Muscle layer of duodenum (tissue), 2 donors: Measurements from ENCODE around the gene ADCK2.
"Not testable (repeated sequence)": the region's sequence is repeated elsewhere in the genome, so short reads cannot be mapped to it uniquely, and the experiment has no call there.

Experiments
- H3K27ac ChIP-seq: one replicate; pipeline ENCODE4 v1.7.0; 2013; ENCODE audit warnings: mild to moderate bottlenecking, low read length
- H3K27me3 ChIP-seq: one replicate; pipeline ENCODE4 v1.7.0; 2013; ENCODE audit warnings: low read depth, mild to moderate bottlenecking, control low read depth, low read length
- H3K36me3 ChIP-seq, 2 donors: one replicate each; pipeline ENCODE4 v1.7.0; 2013; ENCODE audit warnings: low read length in 2 of 2, control low read depth in 1 of 2, mild to moderate bottlenecking in 1 of 2; ENCODE audit not compliant: insufficient read depth in 2 of 2, control insufficient read depth in 1 of 2
- H3K4me1 ChIP-seq, 2 donors: one replicate each; pipeline ENCODE4 v1.7.0; 2013; ENCODE audit warnings: low read length in 2 of 2, mild to moderate bottlenecking in 2 of 2, control low read depth in 1 of 2, moderate library complexity in 1 of 2; ENCODE audit not compliant: insufficient read depth in 2 of 2, control insufficient read depth in 1 of 2
- H3K4me3 ChIP-seq, 2 donors: one replicate each; pipeline ENCODE4 v1.7.0; 2013; ENCODE audit warnings: low read length in 2 of 2, low read depth in 1 of 2, mild to moderate bottlenecking in 1 of 2
- H3K9me3 ChIP-seq, 2 donors: one replicate each; pipeline ENCODE4 v1.7.0; 2013; ENCODE audit warnings: low read length in 2 of 2, control low read depth in 1 of 2, mild to moderate bottlenecking in 1 of 2; ENCODE audit not compliant: control insufficient read depth in 1 of 2
- donor health status: healthy.

The ADCK2 gene, protein sequence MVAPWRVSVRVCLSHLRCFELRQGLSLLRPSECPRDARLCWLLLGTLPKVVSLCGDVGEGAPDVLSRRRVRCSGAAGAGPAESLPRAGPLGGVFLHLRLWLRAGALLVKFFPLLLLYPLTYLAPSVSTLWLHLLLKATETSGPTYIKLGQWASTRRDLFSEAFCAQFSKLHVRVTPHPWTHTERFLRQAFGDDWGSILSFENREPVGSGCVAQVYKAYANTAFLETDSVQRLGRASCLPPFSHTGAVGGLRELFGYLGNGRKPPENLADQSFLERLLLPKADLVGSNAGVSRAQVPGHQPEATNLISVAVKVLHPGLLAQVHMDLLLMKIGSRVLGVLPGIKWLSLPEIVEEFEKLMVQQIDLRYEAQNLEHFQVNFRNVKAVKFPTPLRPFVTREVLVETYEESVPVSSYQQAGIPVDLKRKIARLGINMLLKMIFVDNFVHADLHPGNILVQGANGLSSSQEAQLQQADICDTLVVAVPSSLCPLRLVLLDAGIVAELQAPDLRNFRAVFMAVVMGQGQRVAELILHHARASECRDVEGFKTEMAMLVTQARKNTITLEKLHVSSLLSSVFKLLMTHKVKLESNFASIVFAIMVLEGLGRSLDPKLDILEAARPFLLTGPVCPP

DNA sequence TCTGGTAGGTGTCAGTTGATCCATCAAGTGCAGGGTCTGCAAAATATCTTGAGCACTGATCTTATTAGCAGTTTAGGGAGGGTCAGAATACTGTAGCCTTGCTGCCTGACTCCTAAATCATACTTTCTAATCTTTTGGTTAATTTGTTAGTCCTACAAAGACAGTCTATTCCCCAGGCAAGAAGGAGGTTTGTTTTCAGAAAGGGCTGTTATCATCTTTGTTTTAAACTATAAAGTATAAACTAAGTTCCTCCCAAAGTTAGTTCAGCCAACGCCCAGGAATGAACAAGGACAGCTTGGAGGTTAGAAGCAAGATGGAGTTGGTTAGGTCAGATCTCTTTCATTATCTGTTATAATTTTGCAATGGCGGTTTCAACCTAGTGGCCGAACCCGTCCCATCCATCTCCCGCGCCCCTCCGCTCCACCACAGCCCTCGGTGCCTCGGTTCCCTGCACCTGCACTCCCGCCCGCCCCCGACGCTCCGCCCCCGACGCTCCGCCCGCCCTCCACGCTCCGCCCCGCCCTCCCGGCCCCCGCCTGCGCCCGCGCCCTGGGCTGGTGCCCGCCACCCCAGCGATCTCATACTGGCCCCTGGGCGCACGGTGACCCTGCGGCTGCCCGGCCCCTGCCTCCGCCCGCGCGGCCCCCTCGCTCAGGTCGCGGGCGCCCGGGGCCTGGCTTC is at the start of gene ADCK2:
ADCK2 (plus strand) TSS at position 564 of the 681 bp plus-strand sequence. CDS start 386 bp downstream, outside the sequence.
- Histone ChIP-seq H3K27me3 (no peaks in the 10 kb centered on the region), H3K36me3 (no peaks in the 10 kb centered on the region), H3K9me3 (no peaks in the 10 kb centered on the region), H3K4me3 (peak within 1 kb of the TSS; percentile 65 to 82), H3K4me1 (peaks cover 14 to 16% of the 10 kb centered on the region in 2 donors), H3K27ac (no peak within 1 kb of the TSS)

DNA sequence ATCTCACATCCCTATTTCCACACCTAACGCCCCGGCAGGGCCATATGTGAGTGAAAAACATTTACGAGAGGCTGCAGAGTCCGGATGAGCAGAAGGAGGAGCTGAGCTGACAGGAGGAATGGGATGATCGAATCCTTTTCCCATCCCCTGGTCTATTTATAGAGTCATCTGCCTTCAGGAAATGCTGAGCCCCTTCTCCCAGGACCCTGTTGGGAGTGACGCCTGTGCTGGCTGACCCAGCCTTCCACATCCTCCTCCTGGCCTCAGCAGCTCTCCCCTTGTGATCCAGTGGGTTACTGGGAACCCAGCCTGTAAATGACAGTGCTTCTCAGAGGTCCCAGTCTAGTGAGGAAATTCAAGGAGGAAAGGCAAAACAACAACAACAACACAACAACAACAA is 48.8 kb upstream of the ADCK2 start:
- no peak overlapping the region for H3K4me3 ChIP-seq
- H3K27ac ChIP-seq: peak overlapping the region; percentile 17
- peaks cover 0 to 31% of the 10 kb centered on the region in 2 donors for H3K4me1 ChIP-seq
- H3K36me3 ChIP-seq: no peaks in the 10 kb centered on the region
- no peaks in the 10 kb centered on the region for H3K27me3 ChIP-seq
- H3K9me3 ChIP-seq: no peaks in the 10 kb centered on the region

DNA sequence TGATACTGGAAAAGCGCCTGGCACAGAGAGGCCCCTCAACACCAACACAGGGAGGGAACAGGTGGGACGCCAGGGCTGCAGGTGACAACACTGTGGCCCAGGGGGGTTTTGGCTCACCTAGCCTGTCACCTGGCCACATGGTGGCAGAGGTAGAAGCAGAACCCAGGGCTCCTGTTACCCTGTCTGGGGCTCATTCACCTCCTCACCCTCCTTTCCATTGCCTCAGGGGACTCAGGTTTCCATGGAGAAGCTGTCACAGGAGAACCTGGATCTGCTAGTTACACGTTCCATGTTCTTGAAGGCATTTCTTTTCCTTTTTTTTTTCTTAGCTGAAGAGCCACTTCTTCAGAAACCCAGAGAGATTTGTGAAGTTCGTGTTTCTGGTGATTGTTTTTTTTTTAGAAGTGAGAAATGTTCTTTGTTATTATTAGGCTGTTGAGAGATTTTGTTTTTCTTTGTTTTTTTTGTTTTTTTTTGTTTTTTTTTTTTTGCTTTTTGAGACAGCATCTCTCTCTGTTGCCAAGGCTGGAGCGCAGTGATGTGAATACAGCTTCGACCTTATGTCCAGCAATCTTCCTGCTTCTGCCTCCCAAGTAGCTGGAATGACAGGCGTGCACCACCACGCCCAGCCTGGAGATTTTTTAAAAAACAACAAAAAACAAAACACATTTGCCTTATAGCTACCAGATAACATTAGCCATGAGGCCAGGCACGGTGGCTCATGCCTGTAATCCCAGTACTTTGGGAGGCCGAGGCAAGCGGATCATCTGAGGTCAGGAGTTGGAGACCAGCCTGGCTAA is 48.2 kb upstream of the ADCK2 start:
- Histone ChIP-seq H3K27ac (peak overlapping the region; percentile 17), H3K4me3 (no peak overlapping the region), H3K9me3 (no peaks in the 10 kb centered on the region), H3K27me3 (no peaks in the 10 kb centered on the region), H3K4me1 (peaks cover 0 to 31% of the 10 kb centered on the region in 2 donors), H3K36me3 (no peaks in the 10 kb centered on the region)

DNA sequence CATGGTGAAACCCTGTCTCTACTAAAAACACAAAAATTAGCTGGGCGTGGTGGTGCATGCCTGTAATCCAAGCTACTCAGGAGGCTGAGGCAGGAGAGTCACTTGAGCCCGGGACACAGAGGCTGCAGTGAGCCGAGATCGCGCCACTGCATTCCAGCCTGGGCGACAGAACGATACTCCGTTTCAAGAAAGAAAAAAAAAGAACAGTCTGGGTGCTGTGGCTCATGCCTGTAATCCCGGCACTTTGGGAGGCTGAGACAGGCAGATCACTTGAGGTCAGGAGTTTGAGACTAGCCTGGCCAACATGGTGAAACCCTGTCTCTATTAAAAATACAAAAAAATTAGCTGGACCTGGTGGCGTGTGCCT is 47.6 kb upstream of the ADCK2 start:
- H3K36me3 ChIP-seq, H3K9me3 ChIP-seq, H3K27ac ChIP-seq, H3K27me3 ChIP-seq, H3K4me3 ChIP-seq: not testable (repeated sequence)
- H3K4me1 ChIP-seq: peaks cover 0 to 31% of the 10 kb centered on the region in 2 donors

DNA sequence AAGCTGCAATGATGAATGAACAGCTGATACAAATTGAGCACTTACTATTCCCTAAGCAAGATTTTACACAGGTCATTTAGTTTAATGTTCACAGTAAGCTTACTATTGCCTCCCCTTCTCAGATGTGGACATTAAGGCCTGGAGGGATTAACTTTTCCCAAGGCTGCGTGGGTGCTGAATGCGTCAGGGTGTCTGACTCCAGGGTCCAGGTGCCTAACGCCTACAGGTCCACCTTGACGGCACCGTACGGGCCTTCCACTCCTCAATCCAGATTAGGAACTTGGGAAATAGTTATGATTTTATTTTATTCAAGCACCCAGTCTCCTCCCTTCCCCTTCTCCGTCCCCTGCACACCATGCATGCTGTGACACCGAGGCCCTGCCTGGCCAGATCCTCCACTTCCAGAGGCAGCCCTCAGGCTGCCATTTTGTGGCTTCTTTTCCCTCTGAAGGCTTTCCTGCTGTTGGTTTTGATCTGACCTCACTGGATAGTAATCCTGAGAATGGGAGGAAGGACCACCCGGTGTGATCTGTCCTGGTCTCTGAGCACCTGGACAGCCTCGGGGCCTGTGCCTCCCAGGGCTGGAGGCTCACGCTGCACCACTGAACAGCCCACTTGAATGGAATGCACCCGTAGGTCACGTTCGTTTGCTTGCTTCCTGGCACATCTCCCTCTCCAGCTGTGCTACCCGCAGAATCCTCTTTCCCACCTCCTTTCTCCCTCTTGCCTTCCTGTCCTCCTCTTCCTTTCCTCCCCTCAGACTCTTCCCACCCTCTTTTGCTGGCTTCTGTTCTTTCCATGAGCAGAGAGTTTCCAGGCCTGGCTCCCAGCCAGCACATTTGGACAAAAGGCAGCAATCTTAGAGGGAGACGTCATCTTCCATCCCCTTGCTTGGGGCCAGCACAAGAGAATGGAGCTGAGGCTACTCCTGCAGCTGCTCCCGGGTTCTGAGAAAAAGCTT is 46.6 kb upstream of the ADCK2 start:
- H3K4me3 ChIP-seq: no peak overlapping the region
- H3K4me1 ChIP-seq: peaks cover 0 to 36% of the 10 kb centered on the region in 2 donors
- H3K36me3 ChIP-seq: no peaks in the 10 kb centered on the region
- no peaks in the 10 kb centered on the region for H3K27me3 ChIP-seq
- H3K27ac ChIP-seq: peak overlapping the region; percentile 20
- H3K9me3 ChIP-seq: no peaks in the 10 kb centered on the region

DNA sequence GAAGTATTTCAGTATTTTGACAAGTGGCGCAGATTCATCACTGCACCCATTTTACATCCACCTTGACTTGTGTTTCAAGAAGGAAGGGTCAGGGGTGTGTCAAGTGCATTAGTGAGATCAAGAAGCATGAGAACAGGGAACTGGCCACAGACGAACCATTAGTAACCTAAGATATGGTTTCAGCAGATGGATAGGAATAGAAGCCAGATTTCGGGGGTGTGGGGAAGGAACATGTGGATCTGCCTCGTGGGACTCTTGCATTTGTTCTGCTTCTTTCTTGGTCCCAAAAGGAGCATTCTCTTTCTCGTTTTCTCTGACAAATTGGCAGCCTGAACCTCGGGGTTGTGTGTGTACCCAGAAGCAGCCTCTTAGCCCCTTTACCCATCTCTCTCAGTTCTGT is 41.7 kb upstream of the ADCK2 start:
- Histone ChIP-seq H3K4me3 (no peak overlapping the region), H3K27ac (peak overlapping the region; percentile 57), H3K4me1 (peaks cover 0 to 37% of the 10 kb centered on the region in 2 donors), H3K36me3 (no peaks in the 10 kb centered on the region), H3K9me3 (no peaks in the 10 kb centered on the region), H3K27me3 (no peaks in the 10 kb centered on the region)

DNA sequence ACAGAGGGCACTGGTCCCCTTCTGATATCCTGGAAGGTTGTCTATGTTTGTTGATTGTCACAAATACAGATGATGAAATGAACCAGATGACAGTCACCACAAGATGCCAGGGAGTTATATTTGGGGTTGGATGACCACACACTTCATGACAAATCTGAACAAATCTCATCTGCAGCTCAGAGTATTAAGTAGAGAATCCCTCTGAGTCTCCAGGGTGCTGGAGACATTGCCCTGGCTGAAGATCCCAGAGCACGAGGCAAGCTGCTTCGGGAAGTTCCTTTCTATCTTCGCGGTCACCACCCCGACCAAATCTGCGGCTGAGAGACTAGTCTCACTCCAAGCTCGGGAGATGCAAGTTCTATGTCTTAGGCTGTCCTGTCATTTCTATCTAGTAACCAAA is 41.1 kb upstream of the ADCK2 start:
- Histone ChIP-seq H3K27ac (peak overlapping the region; percentile 57), H3K4me1 (peaks cover 0 to 31% of the 10 kb centered on the region in 2 donors), H3K9me3 (no peaks in the 10 kb centered on the region), H3K27me3 (no peaks in the 10 kb centered on the region), H3K4me3 (no peak overlapping the region), H3K36me3 (no peaks in the 10 kb centered on the region)

DNA sequence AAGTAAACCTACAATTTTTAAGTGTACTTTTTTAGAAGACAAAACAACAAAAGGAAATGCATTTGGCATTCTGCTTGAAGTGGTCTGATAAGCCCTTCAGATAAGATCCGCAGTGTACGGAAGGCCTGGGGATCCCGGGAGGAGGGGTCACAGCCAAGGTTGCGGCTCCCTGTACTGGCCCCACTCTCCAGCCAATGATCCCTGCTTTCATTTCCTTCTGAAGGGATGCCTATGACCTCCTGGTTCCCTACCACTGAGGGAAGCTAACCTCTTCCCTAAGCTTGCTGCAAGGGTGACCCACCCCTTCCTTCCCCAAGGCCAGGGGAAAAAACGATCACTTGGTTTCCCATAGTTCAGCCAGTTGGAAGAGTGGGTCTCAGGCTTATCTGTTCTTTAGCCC is 37.4 kb upstream of the ADCK2 start:
- H3K9me3 ChIP-seq: no peaks in the 10 kb centered on the region
- peak overlapping the region; percentile 10 for H3K27ac ChIP-seq
- H3K27me3 ChIP-seq: no peaks in the 10 kb centered on the region
- H3K4me3 ChIP-seq: no peak overlapping the region
- peaks cover 3 to 43% of the 10 kb centered on the region in 2 donors for H3K4me1 ChIP-seq
- no peaks in the 10 kb centered on the region for H3K36me3 ChIP-seq

DNA sequence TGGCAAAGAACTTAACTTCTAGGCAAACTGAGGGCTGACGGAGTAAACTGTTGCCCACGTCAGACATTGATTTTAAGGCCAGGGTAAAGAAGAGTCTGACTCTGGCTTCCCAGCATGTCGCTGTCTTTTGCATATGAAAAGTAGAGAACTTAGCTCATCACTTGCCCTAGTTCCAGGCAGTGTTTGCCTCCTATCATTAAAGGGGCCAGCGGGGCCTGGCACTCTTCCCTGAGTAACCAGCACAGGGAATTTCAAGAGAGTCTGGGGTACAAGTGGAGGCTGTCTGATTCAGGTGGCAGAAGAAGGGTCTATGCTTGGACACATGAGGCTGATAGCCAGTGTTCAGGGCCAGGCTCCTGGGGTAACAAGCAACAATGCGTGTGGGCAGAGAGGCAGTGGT is 36.9 kb upstream of the ADCK2 start:
- Histone ChIP-seq H3K36me3 (no peaks in the 10 kb centered on the region), H3K27ac (peak overlapping the region; percentile 10), H3K27me3 (no peaks in the 10 kb centered on the region), H3K9me3 (no peaks in the 10 kb centered on the region), H3K4me3 (no peak overlapping the region), H3K4me1 (peaks cover 3 to 43% of the 10 kb centered on the region in 2 donors)

DNA sequence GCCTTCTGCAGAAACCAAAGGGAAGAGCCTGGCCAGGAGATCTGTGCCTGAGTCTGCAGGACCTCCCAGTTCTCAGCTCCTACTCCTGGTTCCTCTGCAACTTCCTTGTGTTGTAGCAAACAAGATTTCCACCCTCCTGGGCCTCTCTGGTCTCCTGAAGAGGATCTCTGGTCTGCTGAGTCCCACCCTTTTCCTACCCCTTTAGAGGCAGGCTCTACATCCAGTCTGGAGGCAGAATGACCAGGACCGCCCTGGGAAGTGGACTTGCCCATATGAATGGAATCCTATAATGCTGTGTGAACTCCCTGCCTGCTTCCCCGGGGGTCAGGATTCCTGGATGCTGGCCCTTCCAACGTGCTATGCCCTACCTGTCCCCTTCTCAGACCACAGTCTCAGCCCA is 35.3 kb upstream of the ADCK2 start:
- Histone ChIP-seq H3K27ac (peak overlapping the region; percentile 64), H3K4me3 (no peak overlapping the region), H3K9me3 (no peaks in the 10 kb centered on the region), H3K27me3 (no peaks in the 10 kb centered on the region), H3K36me3 (no peaks in the 10 kb centered on the region), H3K4me1 (peaks cover 3 to 35% of the 10 kb centered on the region in 2 donors)
